SU-DHL-6 (cell line): ENCODE results near the gene HOXB5.

Experiments
- CTCF ChIP-seq: fragments of 200-600 bp; sonication (generic); IDR thresholded peaks from one replicate; pipeline ENCODE4 v1.5.1; 2017; ENCODE audit warnings: antibody characterized with exemption, mild to moderate bottlenecking, low read length, moderate library complexity; ENCODE audit not compliant: insufficient read depth, poor library complexity, severe bottlenecking
- EZH2phosphoT487 ChIP-seq: fragments of 200-600 bp; sonication (generic), shearing (Covaris generic); conservative IDR thresholded peaks from 2 replicates; pipeline ENCODE4 v1.6.1; 2018; ENCODE audit warnings: mild to moderate bottlenecking, antibody characterized with exemption, low read length, moderate library complexity, mixed read lengths

- TF ChIP-seq CTCF (no peak), EZH2phosphoT487 (no peak)
These were observed 3.4 kb upstream of the HOXB5 start for GRCh38 chr17:48596735-48597527.
